ENCODE data around the gene CHAD. TPM values are rescaled to one million over a fixed set of nuclear protein-coding genes. Genes with fewer than 3 reads are reported as not detected.

Gene CHAD
- total RNA-seq, 1 experiment from 2014 or later, result not detected

- intact Hi-C loops (cut with micrococcal nuclease; ENCODE audit: unreplicated experiment), result no loop called here
- POLR2A ChIA-PET, result no interaction called here
- in situ Hi-C loops (cut with HindIII; ENCODE audit: low pct_unique_long_range_greater_than_20kb, low sequenced_read_pairs), result no loop called here
- Histone ChIP-seq H3K27ac (ENCODE audit: low read length) (no peak overlapping the region), H3K27me3 (ENCODE audit: control insufficient read depth, insufficient read depth, low read length) (no peaks in the 10 kb centered on the region), H3K4me1 (ENCODE audit: control insufficient read depth, insufficient read depth, low read length) (no peaks in the 10 kb centered on the region), H3K36me3 (ENCODE audit: control insufficient read depth, insufficient read depth, low read length) (no peaks in the 10 kb centered on the region), H3K9me3 (ENCODE audit: control insufficient read depth, insufficient read depth, low read depth, low read length) (no peaks in the 10 kb centered on the region), H3K4me3 (ENCODE audit: low read depth in 2 of 2, low read length in 2 of 2) (no peak overlapping the region)
- ATAC-seq (no peak), DNase-seq (ENCODE audit: low read depth, low spot score) (no peak)
- no peak for TF ChIP-seq POLR2AphosphoS5 (IDR thresholded peaks at IDR 0.05; ENCODE audit: low read depth, low read length)
- TF ChIP-seq SIN3A (IDR thresholded peaks at IDR 0.05; ENCODE audit: borderline replicate concordance, insufficient read depth, low read depth, low read length), result no peak
- no peak for TF ChIP-seq REST (IDR thresholded peaks at IDR 0.05; ENCODE audit: insufficient read depth in 1 of 2, low read depth in 2 of 2, low read length in 1 of 2)
- TF ChIP-seq TCF7L2 (IDR thresholded peaks at IDR 0.05; ENCODE audit: low read depth, low read length), result no peak
- TF ChIP-seq CTCF (IDR thresholded peaks at IDR 0.05), result no peak
- CTCF ChIA-PET, result no interaction called here
- BruUV-seq (replicated peaks), result no TSS peak
Observed at GRCh38 chr17:50517011-50517410, 48.3 kb upstream of the CHAD start.

GRCh38 chr17:50514936-50515702 lies 46.4 kb upstream of the CHAD start:
- intact Hi-C loops (cut with micrococcal nuclease; ENCODE audit: unreplicated experiment), result no loop called here
- Histone ChIP-seq H3K27ac (ENCODE audit: low read length) (no peak overlapping the region), H3K27me3 (ENCODE audit: control insufficient read depth, insufficient read depth, low read length) (no peaks in the 10 kb centered on the region), H3K36me3 (ENCODE audit: control insufficient read depth, insufficient read depth, low read length) (no peaks in the 10 kb centered on the region), H3K9me3 (ENCODE audit: control insufficient read depth, insufficient read depth, low read depth, low read length) (no peaks in the 10 kb centered on the region), H3K4me3 (ENCODE audit: low read depth in 2 of 2, low read length in 2 of 2) (no peak overlapping the region), H3K4me1 (ENCODE audit: control insufficient read depth, insufficient read depth, low read length) (no peaks in the 10 kb centered on the region)
- ATAC-seq (no peak), DNase-seq (ENCODE audit: low read depth, low spot score) (no peak)
- ChIA-PET CTCF (interaction anchor here (0.6 kb wide), 1 partner anchor 37 kb away, joined by 6 read pairs; no protein-coding TSS in a partner anchor), POLR2A (interaction anchor here (0.6 kb wide), 1 partner anchor 93 kb away, joined by 3 read pairs; no protein-coding TSS in a partner anchor)
- BruUV-seq (replicated peaks), result no TSS peak
- in situ Hi-C loops (cut with HindIII; ENCODE audit: low pct_unique_long_range_greater_than_20kb, low sequenced_read_pairs), result no loop called here
- TF ChIP-seq TCF7L2 (IDR thresholded peaks at IDR 0.05; ENCODE audit: low read depth, low read length), result no peak
- TF ChIP-seq SIN3A (IDR thresholded peaks at IDR 0.05; ENCODE audit: borderline replicate concordance, insufficient read depth, low read depth, low read length), result no peak
- TF ChIP-seq POLR2AphosphoS5 (IDR thresholded peaks at IDR 0.05; ENCODE audit: low read depth, low read length), result no peak
- TF ChIP-seq CTCF (IDR thresholded peaks at IDR 0.05), result no peak
- TF ChIP-seq REST (IDR thresholded peaks at IDR 0.05; ENCODE audit: insufficient read depth in 1 of 2, low read depth in 2 of 2, low read length in 1 of 2), result no peak

Measured in Panc1 (cell line).